Testis (tissue), 3 donors: Measurements from ENCODE around the gene CASK. TPM values are rescaled to one million over a fixed set of nuclear protein-coding genes. Genes with fewer than 3 reads are reported as not detected.

Experiments used
- DNase-seq: peaks from one replicate; pipeline ENCODE4 v3.0.0-alpha.2; 2019
- H3K27ac ChIP-seq, 2 donors: fragments of 200-600 bp; sonication (generic); one replicate each; pipeline ENCODE4 v1.5.1; 2019
- H3K27me3 ChIP-seq: fragments of 200-600 bp; sonication (generic); one replicate; pipeline ENCODE4 v1.5.1; 2019
- H3K36me3 ChIP-seq: fragments of 200-600 bp; sonication (generic); one replicate; pipeline ENCODE4 v1.5.1; 2017; ENCODE audit warnings: low read depth; ENCODE audit errors: missing control alignments
- H3K4me1 ChIP-seq: fragments of 200-600 bp; sonication (generic); one replicate; pipeline ENCODE4 v1.5.1; 2019
- H3K4me3 ChIP-seq, 2 donors: fragments of 200-600 bp; sonication (generic); one replicate each; pipeline ENCODE4 v1.5.1; 2017 to 2019
- H3K9me3 ChIP-seq: fragments of 200-600 bp; sonication (generic); one replicate; pipeline ENCODE4 v1.5.1; 2017
- POLR2A ChIP-seq: fragments of 450-650 bp; IDR thresholded peaks from one replicate; pipeline ENCODE4 v1.6.1; 2017; ENCODE audit warnings: antibody characterized with exemption, mild to moderate bottlenecking, moderate library complexity
- WGBS, 2 donors: methylation state at CpG; one replicate each; pipeline ENCODE4 v1.1.5; 2018; 5-methylcytosine and 5-hydroxymethylcytosine counted together
- intact Hi-C: fragments of 100-400 bp; cut with DNase I; formaldehyde crosslinking; loops from one replicate; pipeline ENCODE4 v1.15.1; 2023; ENCODE audit warnings: low total_unique reads
- polyA plus RNA-seq: library from polyadenylated mRNA; stranded (reverse); fragments of 350-450 nt; fragmentation: Illumina TruSeq; extraction: RNeasy Lipid Tissue Mini Kit (QIAGEN cat#74804); gene quantifications from one replicate; pipeline ENCODE4 v1.2.3, GENCODE V29; 2014; ENCODE audit warnings: low read depth, low replicate concordance; ENCODE audit not compliant: insufficient read depth
- total RNA-seq, 2 donors: library from RNA; depleted of rRNA; stranded (reverse); fragments of >200 nt; gene quantifications; one replicate each; pipeline ENCODE4 v1.2.3, GENCODE V29; 2016
- TF ChIP-seq, protein P1 (sequence below), 3 experiments: fragments of 450-650 bp in 2 of 3; fragments of 200-600 bp in 1 of 3; sonication (generic) in 1 of 3; IDR thresholded peaks; one replicate each; pipeline ENCODE4 v1.5.1; 2016 to 2019; ENCODE audit warnings: antibody characterized with exemption in 3 of 3, mild to moderate bottlenecking in 2 of 3, moderate library complexity in 1 of 3

CASK gene
- total and polyA plus RNA-seq, 3 donors from 2014 or later = 8.5 to 20.9 (median 14.5) TPM

DNA sequence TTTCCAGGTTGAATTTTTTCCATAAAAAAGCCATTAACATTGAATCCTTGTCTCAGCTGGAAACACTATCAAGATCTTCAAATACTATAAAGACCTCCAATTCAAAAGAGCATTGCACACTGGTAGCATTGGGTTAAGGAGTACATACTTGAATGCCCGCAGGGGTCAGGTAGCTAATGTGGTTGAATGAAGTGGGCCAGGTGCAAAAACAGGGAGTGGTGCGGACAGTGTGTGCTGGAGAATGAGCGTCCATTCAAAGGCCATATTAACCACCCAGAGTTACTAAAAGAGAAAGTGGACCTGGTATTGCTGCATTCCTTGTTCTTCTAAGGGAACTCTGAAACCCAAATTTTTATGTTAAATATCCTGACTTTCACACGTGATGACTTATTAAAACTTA is 384.6 kb downstream of the CASK start:
- 91 to 92% methylated on average over 4 of the region's 4 CpGs for WGBS, 2 donors
- Histone ChIP-seq H3K36me3 (no peaks in the 10 kb centered on the region), H3K27me3 (no peaks in the 10 kb centered on the region), H3K4me1 (no peaks in the 10 kb centered on the region), H3K27ac (no peak overlapping the region), H3K4me3 (no peak overlapping the region), H3K9me3 (no peaks in the 10 kb centered on the region)
- no peak for TF ChIP-seq POLR2A
- TF ChIP-seq, protein P1, sequence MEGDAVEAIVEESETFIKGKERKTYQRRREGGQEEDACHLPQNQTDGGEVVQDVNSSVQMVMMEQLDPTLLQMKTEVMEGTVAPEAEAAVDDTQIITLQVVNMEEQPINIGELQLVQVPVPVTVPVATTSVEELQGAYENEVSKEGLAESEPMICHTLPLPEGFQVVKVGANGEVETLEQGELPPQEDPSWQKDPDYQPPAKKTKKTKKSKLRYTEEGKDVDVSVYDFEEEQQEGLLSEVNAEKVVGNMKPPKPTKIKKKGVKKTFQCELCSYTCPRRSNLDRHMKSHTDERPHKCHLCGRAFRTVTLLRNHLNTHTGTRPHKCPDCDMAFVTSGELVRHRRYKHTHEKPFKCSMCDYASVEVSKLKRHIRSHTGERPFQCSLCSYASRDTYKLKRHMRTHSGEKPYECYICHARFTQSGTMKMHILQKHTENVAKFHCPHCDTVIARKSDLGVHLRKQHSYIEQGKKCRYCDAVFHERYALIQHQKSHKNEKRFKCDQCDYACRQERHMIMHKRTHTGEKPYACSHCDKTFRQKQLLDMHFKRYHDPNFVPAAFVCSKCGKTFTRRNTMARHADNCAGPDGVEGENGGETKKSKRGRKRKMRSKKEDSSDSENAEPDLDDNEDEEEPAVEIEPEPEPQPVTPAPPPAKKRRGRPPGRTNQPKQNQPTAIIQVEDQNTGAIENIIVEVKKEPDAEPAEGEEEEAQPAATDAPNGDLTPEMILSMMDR (IDR thresholded peaks at IDR 0.05) = no peak
- intact Hi-C loops = no loop called here
- DNase-seq = no peak

DNA sequence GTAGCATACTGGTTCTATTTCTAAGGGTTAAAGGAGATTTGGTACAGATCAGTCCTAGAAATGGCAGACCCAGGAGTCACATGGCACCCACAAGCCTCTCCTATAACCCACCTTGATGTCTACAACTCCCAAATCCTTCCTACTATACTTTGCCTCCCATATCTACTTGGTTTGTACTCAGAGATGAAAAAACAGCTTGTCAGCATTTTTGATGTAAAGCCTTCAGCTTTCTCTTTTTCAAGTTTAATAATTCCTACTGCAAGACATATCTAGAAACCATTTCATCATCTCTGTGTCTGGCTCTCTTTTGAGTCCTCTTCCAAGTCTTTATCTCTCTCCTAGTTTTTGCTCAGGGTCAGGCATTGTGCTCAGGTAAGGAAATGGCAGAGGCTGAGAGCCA is 393.3 kb downstream of the CASK start:
- Histone ChIP-seq H3K36me3 (no peaks in the 10 kb centered on the region), H3K4me1 (no peaks in the 10 kb centered on the region), H3K27me3 (no peaks in the 10 kb centered on the region), H3K4me3 (no peak overlapping the region), H3K27ac (no peak overlapping the region), H3K9me3 (no peaks in the 10 kb centered on the region)
- intact Hi-C loops = no loop called here
- no peak for TF ChIP-seq POLR2A
- TF ChIP-seq, protein P1 (IDR thresholded peaks at IDR 0.05) = no peak
- no peak for DNase-seq

DNA sequence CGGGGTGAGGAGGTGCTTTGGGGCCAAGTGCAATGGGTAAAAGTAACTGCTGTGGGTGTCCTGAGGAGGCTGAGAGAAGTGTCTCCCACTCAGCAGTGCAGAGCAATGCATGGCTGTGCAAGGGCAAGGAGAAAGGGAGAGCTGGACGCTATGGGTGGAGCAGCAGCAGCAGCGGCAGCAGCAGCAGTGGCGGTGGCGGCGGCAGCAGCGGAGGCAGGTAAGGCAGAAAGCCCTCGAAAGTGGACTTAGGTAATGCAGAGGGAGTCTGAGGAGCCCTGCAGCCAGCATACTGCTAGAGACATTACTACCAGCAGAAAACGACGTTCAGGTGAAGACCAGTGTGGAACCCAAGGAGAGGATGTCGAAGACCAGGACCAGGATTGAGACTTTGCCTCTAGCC is 394.1 kb downstream of the CASK start:
- Histone ChIP-seq H3K9me3 (no peaks in the 10 kb centered on the region), H3K27me3 (no peaks in the 10 kb centered on the region), H3K4me3 (no peak overlapping the region), H3K36me3 (no peaks in the 10 kb centered on the region), H3K27ac (no peak overlapping the region), H3K4me1 (no peaks in the 10 kb centered on the region)
- 97 to 98% methylated on average over 11 of the region's 11 CpGs for WGBS, 2 donors
- TF ChIP-seq, protein P1 (IDR thresholded peaks at IDR 0.05) = no peak
- TF ChIP-seq POLR2A = no peak
- intact Hi-C loops = no loop called here
- no peak for DNase-seq

DNA sequence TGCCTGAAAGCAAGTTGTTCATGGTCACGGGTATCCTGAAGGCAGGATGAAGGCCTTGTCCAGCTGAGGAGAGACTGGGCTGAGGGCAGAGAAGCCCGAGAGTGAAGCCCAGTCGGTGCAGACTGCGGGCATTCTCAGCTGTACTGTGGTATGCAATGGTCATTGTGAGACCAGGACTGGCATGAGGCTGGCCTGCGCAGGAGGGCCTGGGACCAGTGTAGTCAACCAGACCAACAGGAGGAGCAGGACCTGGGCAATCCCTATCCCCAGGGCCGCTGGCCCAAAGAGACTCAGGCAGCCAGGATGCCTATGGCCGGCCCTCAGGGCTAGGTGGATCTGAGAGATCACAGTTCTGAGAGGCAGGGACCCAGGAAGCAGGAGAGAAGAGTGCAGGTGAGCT is 394.6 kb downstream of the CASK start:
- intact Hi-C loops = no loop called here
- Histone ChIP-seq H3K9me3 (no peaks in the 10 kb centered on the region), H3K27me3 (no peaks in the 10 kb centered on the region), H3K27ac (no peak overlapping the region), H3K4me3 (no peak overlapping the region), H3K36me3 (no peaks in the 10 kb centered on the region), H3K4me1 (no peaks in the 10 kb centered on the region)
- 89 to 100% methylated on average over 1 to 4 of the region's 7 CpGs for WGBS, 2 donors
- no peak for DNase-seq
- TF ChIP-seq, protein P1 (IDR thresholded peaks at IDR 0.05) = no peak
- TF ChIP-seq POLR2A = no peak

DNA sequence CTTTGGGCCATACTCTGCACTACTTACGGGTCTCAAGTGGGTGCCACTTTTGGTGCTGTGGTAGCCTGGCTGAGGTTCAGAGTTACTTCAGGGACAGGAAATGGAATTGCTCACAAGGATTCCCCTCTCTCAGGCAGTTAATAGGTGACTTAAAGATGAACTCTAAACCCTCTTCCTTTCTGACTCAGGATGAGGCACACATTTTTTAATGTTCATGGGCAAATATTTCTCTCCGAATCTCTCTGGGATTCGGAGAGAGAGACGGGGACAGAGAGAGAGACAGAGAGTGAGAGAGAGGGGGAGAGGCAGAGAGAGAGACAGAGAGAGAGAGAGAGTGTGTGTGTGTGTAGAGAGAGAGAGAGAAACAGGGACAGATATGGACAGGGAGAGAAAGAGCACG is 396.4 kb downstream of the CASK start:
- Histone ChIP-seq H3K27me3 (no peaks in the 10 kb centered on the region), H3K27ac (no peak overlapping the region), H3K9me3 (no peaks in the 10 kb centered on the region), H3K36me3 (no peaks in the 10 kb centered on the region), H3K4me1 (no peaks in the 10 kb centered on the region), H3K4me3 (no peak overlapping the region)
- 95 to 100% methylated on average over 5 of the region's 5 CpGs for WGBS, 2 donors
- TF ChIP-seq, protein P1 (IDR thresholded peaks at IDR 0.05) = no peak
- TF ChIP-seq POLR2A = no peak
- DNase-seq = no peak
- intact Hi-C loops = no loop called here
